H1 (cell line): ENCODE data around the gene CDH22. TPM values are rescaled to one million over a fixed set of nuclear protein-coding genes. Genes with fewer than 3 reads are reported as not detected.

Source experiments
- CTCF ChIA-PET: fragments of 300-600 bp; sonication (Branson Sonifier 250); formaldehyde crosslinking; loops from one replicate; lab custom pipeline; 2021; ENCODE audit not compliant: partially characterized antibody; lab: Charles Lee
- POLR2A ChIA-PET: fragments of 300-600 bp; sonication (Branson Sonifier 250); formaldehyde crosslinking; loops from one replicate; lab custom pipeline; 2021; ENCODE audit warnings: inconsistent platforms; ENCODE audit not compliant: partially characterized antibody; lab: Charles Lee
- DNase-seq, 2 experiments: peaks; one replicate each; pipeline versions ENCODE4 v3.0.0 to v3.0.0-alpha.2; 2010 to 2022; ENCODE audit warnings: low spot score in 2 of 2, low read depth in 1 of 2, mixed read lengths in 1 of 2
- FAIRE-seq: peaks from 2 replicates; lab custom pipeline; 2011; peaks lifted over from hg19 to GRCh38; lab: Jason Lieb, UNC
- H2AFZ ChIP-seq: 2 replicates; pipeline ENCODE4 v1.8.1; 2012; ENCODE audit warnings: low read length, inconsistent platforms
- H2AK5ac ChIP-seq: 2 replicates; pipeline ENCODE4 v1.6.1; 2013; ENCODE audit warnings: low read depth, low read length
- H2BK120ac ChIP-seq: replicated peaks from 2 replicates; pipeline ENCODE3; 2013; ENCODE audit warnings: low read depth, low read length, inconsistent platforms
- H2BK12ac ChIP-seq: 2 replicates; pipeline ENCODE4 v1.6.1; 2013; ENCODE audit warnings: low read depth, low read length
- H2BK15ac ChIP-seq: 2 replicates; pipeline ENCODE4 v1.6.1; 2013; ENCODE audit warnings: low read length
- H2BK20ac ChIP-seq: 2 replicates; pipeline ENCODE4 v1.6.1; 2013; ENCODE audit warnings: low read length
- H2BK5ac ChIP-seq: 2 replicates; pipeline ENCODE4 v1.6.1; 2013; ENCODE audit warnings: low read depth, low read length
- H3K14ac ChIP-seq: 2 replicates; pipeline ENCODE4 v1.6.1; 2013; ENCODE audit warnings: inconsistent platforms; ENCODE audit not compliant: insufficient read length
- H3K18ac ChIP-seq: 2 replicates; pipeline ENCODE4 v1.6.1; 2013; ENCODE audit warnings: low read length; ENCODE audit errors: extremely low read depth
- H3K23ac ChIP-seq: 2 replicates; pipeline ENCODE4 v1.6.1; 2013; ENCODE audit warnings: inconsistent platforms; ENCODE audit not compliant: insufficient read length
- H3K23me2 ChIP-seq: 2 replicates; pipeline ENCODE4 v1.6.1; 2013; ENCODE audit warnings: low read depth, low read length
- H3K27ac ChIP-seq: 2 replicates; pipeline ENCODE4 v1.6.1; 2011; ENCODE audit warnings: low read depth, low read length, inconsistent platforms
- H3K27me3 ChIP-seq, 4 experiments: replicated peaks in 1 of 4; 1 replicate in 1 of 4; 2 replicates in 3 of 4; pipeline versions ENCODE4 v1.6.1 to v1.8.1; 2011 to 2013; ENCODE audit warnings: low read length in 3 of 4, mild to moderate bottlenecking in 3 of 4, inconsistent platforms in 2 of 4, mixed read lengths in 2 of 4, moderate library complexity in 1 of 4; ENCODE audit not compliant: control insufficient read depth in 3 of 4, insufficient read depth in 3 of 4; ENCODE audit errors: extremely low read depth in 1 of 4
- H3K36me3 ChIP-seq, 4 experiments: 2 replicates each; pipeline versions ENCODE4 v1.6.1 to v1.8.1; 2011 to 2013; ENCODE audit warnings: mild to moderate bottlenecking in 4 of 4, low read length in 3 of 4, moderate library complexity in 2 of 4, control low read depth in 1 of 4, inconsistent platforms in 1 of 4; ENCODE audit not compliant: insufficient read depth in 4 of 4, control insufficient read depth in 2 of 4
- H3K4ac ChIP-seq: replicated peaks from 2 replicates; pipeline ENCODE3; 2013; ENCODE audit warnings: low read length, low read depth, mixed read lengths, inconsistent platforms; ENCODE audit not compliant: insufficient read length
- H3K4me1 ChIP-seq, 4 experiments: replicated peaks in 1 of 4; 1 replicate in 1 of 4; 2 replicates in 3 of 4; pipeline versions ENCODE4 v1.6.1 to v1.8.1; 2011 to 2013; ENCODE audit warnings: low read length in 3 of 4, inconsistent platforms in 2 of 4, mixed read lengths in 1 of 4; ENCODE audit not compliant: insufficient read depth in 4 of 4, control insufficient read depth in 3 of 4
- H3K4me2 ChIP-seq, 2 experiments: 2 replicates each; pipeline versions ENCODE4 v1.6.1 to v1.8.1; 2011 to 2013; ENCODE audit warnings: low read depth in 2 of 2, low read length in 2 of 2, control low read depth in 1 of 2, inconsistent platforms in 1 of 2, mild to moderate bottlenecking in 1 of 2; ENCODE audit not compliant: insufficient read depth in 1 of 2
- H3K4me3 ChIP-seq, 4 experiments: fragments of 200-600, 300-600 bp in 1 of 4; sonication (generic), shearing (Covaris generic), sonication (Bioruptor Twin) in 1 of 4; 2 replicates each; pipeline versions ENCODE4 v1.5.1 to v1.8.1; 2011 to 2016; ENCODE audit warnings: low read length in 4 of 4, low read depth in 3 of 4, control low read depth in 2 of 4, inconsistent platforms in 2 of 4, mild to moderate bottlenecking in 2 of 4, mixed read lengths in 1 of 4, moderate library complexity in 1 of 4; ENCODE audit not compliant: insufficient read depth in 2 of 4; ENCODE audit errors: extremely low read depth in 1 of 4
- H3K56ac ChIP-seq: replicated peaks from 2 replicates; pipeline ENCODE3; 2013; ENCODE audit warnings: low read depth, mild to moderate bottlenecking, mixed read lengths, low read length, inconsistent platforms; ENCODE audit not compliant: insufficient read length
- H3K79me1 ChIP-seq: 2 replicates; pipeline ENCODE4 v1.6.1; 2013; ENCODE audit warnings: low read depth, low read length, control low read depth
- H3K79me2 ChIP-seq, 2 experiments: 2 replicates each; pipeline versions ENCODE4 v1.6.1 to v1.8.1; 2012 to 2013; ENCODE audit warnings: low read length in 2 of 2, mild to moderate bottlenecking in 2 of 2, inconsistent platforms in 1 of 2; ENCODE audit not compliant: insufficient read depth in 2 of 2, control insufficient read depth in 1 of 2
- H3K9ac ChIP-seq, 4 experiments: replicated peaks in 1 of 4; 1 replicate in 1 of 4; 2 replicates in 3 of 4; pipeline versions ENCODE4 v1.6.1 to v1.8.1; 2011 to 2013; ENCODE audit warnings: low read depth in 3 of 4, low read length in 3 of 4, control low read depth in 2 of 4, mild to moderate bottlenecking in 2 of 4, moderate library complexity in 2 of 4, inconsistent platforms in 1 of 4; ENCODE audit errors: extremely low read depth in 1 of 4
- H3K9me3 ChIP-seq, 2 experiments: 2 replicates each; pipeline versions ENCODE4 v1.6.1 to v1.8.1; 2012 to 2013; ENCODE audit warnings: mild to moderate bottlenecking in 2 of 2, moderate library complexity in 2 of 2, control low read depth in 1 of 2, inconsistent platforms in 1 of 2, low read depth in 1 of 2, low read length in 1 of 2, mixed read lengths in 1 of 2; ENCODE audit not compliant: insufficient read depth in 2 of 2
- H4K20me1 ChIP-seq, 2 experiments: replicated peaks in 1 of 2; 2 replicates each; pipeline versions ENCODE3 to v1.8.1; 2011 to 2013; ENCODE audit warnings: inconsistent platforms in 2 of 2, low read length in 2 of 2, mild to moderate bottlenecking in 1 of 2; ENCODE audit not compliant: insufficient read depth in 2 of 2, control insufficient read depth in 1 of 2
- H4K5ac ChIP-seq: 2 replicates; pipeline ENCODE4 v1.6.1; 2013; ENCODE audit warnings: low read length, low read depth, mixed read lengths, inconsistent platforms; ENCODE audit not compliant: insufficient read length
- H4K8ac ChIP-seq: 2 replicates; pipeline ENCODE4 v1.8.0; 2013; ENCODE audit warnings: mild to moderate bottlenecking, moderate library complexity, low read length, inconsistent platforms; ENCODE audit not compliant: insufficient read depth; ENCODE audit errors: extremely low read depth
- H4K91ac ChIP-seq: replicated peaks from 2 replicates; pipeline ENCODE3; 2013; ENCODE audit warnings: low read length, mixed read lengths, inconsistent platforms; ENCODE audit not compliant: insufficient read length
- BRCA1 ChIP-seq: IDR thresholded peaks from 2 replicates; pipeline ENCODE4 v1.6.1; 2012; ENCODE audit warnings: low read depth, low read length, improper control_type of control experiment
- CHD1 ChIP-seq: IDR thresholded peaks from 2 replicates; pipeline ENCODE4 v1.6.1; 2012; ENCODE audit warnings: low read depth, low read length, improper control_type of control experiment
- EZH2 ChIP-seq: fragments of 200-600 bp; sonication (generic); IDR thresholded peaks from 2 replicates; pipeline ENCODE4 v1.7.1; 2012; ENCODE audit warnings: low read depth, mild to moderate bottlenecking, moderate library complexity, low read length, inconsistent platforms; ENCODE audit not compliant: severe bottlenecking
- HDAC2 ChIP-seq, 2 experiments: fragments of 300-600 bp in 1 of 2; sonication (generic) in 1 of 2; IDR thresholded peaks; 2 replicates each; pipeline ENCODE4 v1.6.1; 2011 to 2012; ENCODE audit warnings: low read depth in 2 of 2, low read length in 2 of 2, mild to moderate bottlenecking in 2 of 2, moderate library complexity in 2 of 2, borderline replicate concordance in 1 of 2, inconsistent platforms in 1 of 2
- JUN ChIP-seq: IDR thresholded peaks from 2 replicates; pipeline ENCODE4 v1.6.1; 2011; ENCODE audit warnings: low read depth, mild to moderate bottlenecking, improper control_type of control experiment, low read length
- KDM4A ChIP-seq: IDR thresholded peaks from one replicate; pipeline ENCODE4 v1.7.1; 2012; ENCODE audit warnings: low read depth, mild to moderate bottlenecking, moderate library complexity, low read length, inconsistent platforms; ENCODE audit not compliant: severe bottlenecking
- MAFK ChIP-seq: IDR thresholded peaks from 2 replicates; pipeline ENCODE4 v1.6.1; 2012; ENCODE audit warnings: low read depth, mild to moderate bottlenecking, improper control_type of control experiment, low read length
- PHF8 ChIP-seq: fragments of 200-600 bp; sonication (generic); conservative IDR thresholded peaks from 2 replicates; pipeline ENCODE4 v1.7.1; 2012; ENCODE audit warnings: low read depth, mild to moderate bottlenecking, inconsistent platforms, low read length, moderate library complexity
- POLR2A ChIP-seq, 2 experiments: IDR thresholded peaks; 1 replicate in 1 of 2; 2 replicates in 1 of 2; pipeline ENCODE4 v1.6.1; 2011; ENCODE audit warnings: low read depth in 2 of 2, low read length in 2 of 2, mild to moderate bottlenecking in 2 of 2; ENCODE audit errors: control extremely low read depth in 1 of 2
- POU5F1 ChIP-seq: IDR thresholded peaks from 2 replicates; pipeline ENCODE4 v1.6.1; 2011; ENCODE audit warnings: low read depth, mild to moderate bottlenecking, low read length, moderate library complexity
- SP1 ChIP-seq: IDR thresholded peaks from 2 replicates; pipeline ENCODE4 v1.6.1; 2011; ENCODE audit warnings: low read depth, low read length
- SP2 ChIP-seq: IDR thresholded peaks from 2 replicates; pipeline ENCODE4 v1.6.1; 2012; ENCODE audit warnings: mild to moderate bottlenecking, low read length, inconsistent platforms
- SP4 ChIP-seq: IDR thresholded peaks from 2 replicates; pipeline ENCODE4 v1.6.1; 2012; ENCODE audit warnings: low read length, inconsistent platforms
- WGBS, 2 experiments: shearing (Covaris generic) in 1 of 2; methylation state at CpG; one replicate each; pipeline versions ENCODE4 v1.1.6 to v1.1.7; 2013 to 2015; ENCODE audit warnings: low lambda C conversion rate in 2 of 2, mixed read lengths in 2 of 2, inconsistent platforms in 1 of 2, low coverage in 1 of 2, missing lambda C conversion rate in 1 of 2; ENCODE audit not compliant: insufficient replicate concordance in 2 of 2, insufficient coverage in 1 of 2, insufficient read length in 1 of 2; ENCODE audit errors: extremely low coverage in 1 of 2, missing lambda C conversion rate in 1 of 2; 5-methylcytosine and 5-hydroxymethylcytosine counted together
- polyA plus RNA-seq, 7 experiments: library from polyadenylated mRNA; depleted of rRNA in 3 of 7; stranded (reverse) in 5 of 7; unstranded in 2 of 7; fragments of >200 nt in 5 of 7; fragments of 200-250 nt in 2 of 7; gene quantifications; 1 replicate in 5 of 7; 2 replicates in 1 of 7; 4 replicates in 1 of 7; pipeline versions ENCODE4 v1.2.1 to v1.2.3, GENCODE V29; 2011 to 2013; ENCODE audit warnings: missing spikeins in 2 of 7, mixed read lengths in 2 of 7
- total RNA-seq: library from RNA; stranded (reverse); fragmentation: NEBNext Ultra II Directional; extraction: Animal tissue kit (Norgen Biotek cat#: 25700); gene quantifications from 2 replicates; pipeline ENCODE4 v1.2.1, GENCODE V29; 2021
- TF ChIP-seq, protein P1 (sequence below): IDR thresholded peaks from 2 replicates; pipeline ENCODE4 v1.6.1; 2012; ENCODE audit warnings: inconsistent platforms

Gene CDH22
- total and polyA plus RNA-seq, 2 of the 8 experiments (the other 6 are each of a cell fraction or from before 2014, with no cell fraction given) = 0.35 to 0.39 TPM

DNA sequence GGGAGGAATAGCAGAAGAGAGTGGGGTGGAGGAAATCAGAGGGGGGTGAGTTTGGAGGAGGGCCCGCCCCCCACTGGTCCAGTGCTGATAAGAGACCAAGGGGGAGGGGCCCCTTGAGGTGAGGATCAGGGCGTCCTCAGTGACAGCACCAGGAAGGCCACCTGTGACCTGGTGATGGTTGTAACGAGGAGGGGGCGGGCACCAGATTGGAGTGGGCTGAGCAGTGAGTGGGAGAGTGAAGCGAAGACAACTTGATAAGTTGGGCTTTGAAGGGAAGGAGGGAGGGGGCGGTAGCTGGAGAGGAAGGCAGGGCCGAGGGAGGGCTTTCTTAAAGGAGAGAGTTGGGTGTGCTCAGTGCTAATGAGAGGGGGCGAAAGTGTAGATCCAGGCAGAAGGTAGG lies 30.7 kb downstream of the CDH22 start:
- Histone ChIP-seq H3K18ac (no peak overlapping the region), H3K27me3 (no peaks in the 10 kb centered on the region), H2BK5ac (no peak overlapping the region), H4K20me1 (peaks cover 0 to 2% of the 10 kb centered on the region in 2 experiments), H3K36me3 (no peaks in the 10 kb centered on the region), H2BK120ac (no peak overlapping the region), H3K23me2 (no peaks in the 10 kb centered on the region), H3K4me1 (peaks cover 0 to 13% (median 3%) of the 10 kb centered on the region in 4 experiments; a peak in 5 of 7 replicates), H2AFZ (no peak overlapping the region), H3K9me3 (no peaks in the 10 kb centered on the region), H3K79me2 (no peaks in the 10 kb centered on the region), H3K9ac (no peak overlapping the region), H2AK5ac (no peak overlapping the region), H3K4me2 (peak overlapping the region in 1 of 2 experiments; percentile 7; a peak in 2 of 4 replicates), H3K56ac (no peak overlapping the region), H4K5ac (no peak overlapping the region), H2BK20ac (no peak overlapping the region), H4K8ac (no peak overlapping the region), H3K79me1 (no peaks in the 10 kb centered on the region), H3K14ac (no peak overlapping the region), H4K91ac (no peak overlapping the region), H2BK15ac (no peak overlapping the region), H3K27ac (no peak overlapping the region), H3K23ac (no peak overlapping the region), H3K4ac (no peak overlapping the region), H2BK12ac (0 out of 2 replicates have a peak overlapping the region, but pooled peaks have one; percentile 68), H3K4me3 (no peak overlapping the region)
- FAIRE-seq (no peak), DNase-seq (no peak)
- CTCF ChIA-PET = interaction anchor here (0.7 to 2.4 kb wide), 7 partner anchors 10 to 145 kb away, joined by 3 to 10 read pairs (median 4); no protein-coding TSS in a partner anchor
- POLR2A ChIA-PET = no interaction called here
- WGBS, 2 experiments = 69% methylated on average over 6 of the region's 8 CpGs; no CpG with 5 or more reads in 1 of the 2 experiments
- TF ChIP-seq, protein P1, sequence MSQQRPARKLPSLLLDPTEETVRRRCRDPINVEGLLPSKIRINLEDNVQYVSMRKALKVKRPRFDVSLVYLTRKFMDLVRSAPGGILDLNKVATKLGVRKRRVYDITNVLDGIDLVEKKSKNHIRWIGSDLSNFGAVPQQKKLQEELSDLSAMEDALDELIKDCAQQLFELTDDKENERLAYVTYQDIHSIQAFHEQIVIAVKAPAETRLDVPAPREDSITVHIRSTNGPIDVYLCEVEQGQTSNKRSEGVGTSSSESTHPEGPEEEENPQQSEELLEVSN = no peak
- TF ChIP-seq SP4 = no peak
- no peak for TF ChIP-seq POLR2A (IDR thresholded peaks at IDR 0.05; ENCODE audit: control extremely low read depth in 1 of 2, low read depth in 2 of 2, low read length in 2 of 2)
- TF ChIP-seq POU5F1 = no peak
- TF ChIP-seq CHD1 = no peak
- no peak for TF ChIP-seq HDAC2 (IDR thresholded peaks at IDR 0.05; ENCODE audit: borderline replicate concordance in 1 of 2, low read depth in 2 of 2, low read length in 2 of 2)
- TF ChIP-seq SP1 = no peak
- TF ChIP-seq MAFK = no peak
- TF ChIP-seq JUN = no peak
- TF ChIP-seq EZH2 = no peak
- no peak for TF ChIP-seq BRCA1
- no peak for TF ChIP-seq SP2
- no peak for TF ChIP-seq KDM4A
- TF ChIP-seq PHF8 = no peak
